Caco-2 (cell line): Measurements from ENCODE around the gene CEBPG. TPM values are rescaled to one million over a fixed set of nuclear protein-coding genes. Genes with fewer than 3 reads are reported as not detected.

ENCODE experiments used
- BruUV-seq: library from RNA; stranded (reverse); fragments of 400-500 nt; replicated peaks from 2 replicates; lab custom pipeline; 2021; lab: Mats Ljungman, UMichigan
- CTCF ChIA-PET: fragments of 300-600 bp; sonication (Branson Sonifier 250); formaldehyde crosslinking; loops from one replicate; lab custom pipeline; 2022; ENCODE audit warnings: antibody characterized with exemption; lab: Charles Lee
- POLR2A ChIA-PET: fragments of 300-600 bp; sonication (Branson Sonifier 250); formaldehyde crosslinking; loops from one replicate; lab custom pipeline; 2022; ENCODE audit warnings: antibody characterized with exemption; lab: Charles Lee
- DNase-seq, 2 experiments: peaks; one replicate each; pipeline versions ENCODE4 v3.0.0 to v3.0.0-alpha.2; 2020 to 2022
- H3K27me3 ChIP-seq: replicated peaks from 2 replicates; pipeline ENCODE4 v1.6.0; 2011; ENCODE audit warnings: low read length; ENCODE audit not compliant: control insufficient read depth, insufficient read depth
- H3K36me3 ChIP-seq: 2 replicates; pipeline ENCODE4 v1.5.1; 2011; ENCODE audit warnings: low read length; ENCODE audit not compliant: control insufficient read depth, insufficient read depth
- H3K4me1 ChIP-seq: fragments of 250-450 bp; sonication (Bioruptor Pico); 2 replicates; pipeline ENCODE4 v1.5.1; 2020; ENCODE audit warnings: mild to moderate bottlenecking
- H3K4me3 ChIP-seq: 2 replicates; pipeline ENCODE4 v1.5.1; 2011; ENCODE audit warnings: low read depth, mild to moderate bottlenecking, control low read depth, low read length
- H3K9me3 ChIP-seq: fragments of 250-450 bp; sonication (Bioruptor Pico); 2 replicates; pipeline ENCODE4 v1.5.1; 2020; ENCODE audit warnings: mild to moderate bottlenecking, moderate library complexity
- H3K27ac Mint-ChIP-seq: one replicate; pipeline ENCODE4 v1.8.0; 2022; ENCODE audit warnings: mixed read lengths; ENCODE audit not compliant: unreplicated experiment
- H3K27me3 Mint-ChIP-seq: one replicate; pipeline ENCODE4 v1.8.0; 2022; ENCODE audit warnings: mixed read lengths; ENCODE audit not compliant: insufficient read depth, unreplicated experiment
- H3K36me3 Mint-ChIP-seq: one replicate; pipeline ENCODE4 v1.8.0; 2022; ENCODE audit warnings: mild to moderate bottlenecking, mixed read lengths; ENCODE audit not compliant: insufficient read depth, unreplicated experiment
- H3K4me1 Mint-ChIP-seq: one replicate; pipeline ENCODE4 v1.8.0; 2022; ENCODE audit warnings: low read depth, mixed read lengths; ENCODE audit not compliant: unreplicated experiment
- H3K4me3 Mint-ChIP-seq: one replicate; pipeline ENCODE4 v1.8.0; 2022; ENCODE audit warnings: mild to moderate bottlenecking, moderate library complexity, mixed read lengths; ENCODE audit not compliant: unreplicated experiment
- H3K9me3 Mint-ChIP-seq: one replicate; pipeline ENCODE4 v1.8.0; 2022; ENCODE audit warnings: mixed read lengths; ENCODE audit not compliant: unreplicated experiment
- intact Hi-C: fragments of 100-400 bp; cut with micrococcal nuclease; formaldehyde crosslinking; loops from one replicate; pipeline ENCODE4 v1.10.0; 2022; ENCODE audit not compliant: unreplicated experiment
- total RNA-seq: library from RNA; stranded (reverse); gene quantifications from 2 replicates; pipeline ENCODE4 v1.2.3, GENCODE V29; 2022
- TF ChIP-seq, protein P1 (sequence below), 2 experiments: fragments of 200-600 bp in 1 of 2; IDR thresholded peaks; 1 replicate in 1 of 2; 2 replicates in 1 of 2; pipeline versions ENCODE4 v1.5.1 to v1.8.0; 2011 to 2022; ENCODE audit warnings: antibody characterized with exemption in 1 of 2, control low read depth in 1 of 2, inconsistent platforms in 1 of 2, low read depth in 1 of 2, low read length in 1 of 2, mild to moderate bottlenecking in 1 of 2, moderate library complexity in 1 of 2; ENCODE audit not compliant: insufficient read depth in 1 of 2, severe bottlenecking in 1 of 2, unreplicated experiment in 1 of 2

Gene CEBPG
- total RNA-seq, 1 experiment from 2014 or later, result 79.4 TPM

DNA sequence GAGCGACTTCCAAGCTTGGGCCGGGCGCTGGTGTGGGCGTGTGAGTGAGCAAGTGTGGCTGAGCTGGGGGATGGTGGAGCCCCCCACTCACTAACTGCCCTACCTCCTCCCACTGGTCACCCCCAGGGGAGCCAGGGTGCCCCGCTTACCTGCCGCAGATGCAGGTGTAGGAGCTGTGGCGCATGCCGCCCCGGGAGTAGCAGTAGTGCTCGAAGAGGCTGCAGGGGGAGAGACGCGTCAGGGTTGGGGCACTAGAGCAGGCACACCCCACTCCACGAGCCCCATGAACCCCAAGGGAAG, 39.9 kb downstream of the CEBPG start:
- Mint-ChIP-seq H3K4me1 (peaks cover 5% of the 10 kb centered on the region), H3K36me3 (no peaks in the 10 kb centered on the region), H3K27ac (no peak overlapping the region), H3K4me3 (no peak overlapping the region), H3K9me3 (no peaks in the 10 kb centered on the region), H3K27me3 (no peaks in the 10 kb centered on the region)
- no peak for DNase-seq
- ChIA-PET POLR2A (no interaction called here), CTCF (interaction anchor here (1.0 kb wide), 2 partner anchors 15 to 174 kb away, joined by 3 read pairs; no protein-coding TSS in a partner anchor)
- intact Hi-C loops, result loop anchor here (10.0 kb wide), 1 partner anchor 221 kb away; no protein-coding TSS in a partner anchor
- TF ChIP-seq, protein P1, sequence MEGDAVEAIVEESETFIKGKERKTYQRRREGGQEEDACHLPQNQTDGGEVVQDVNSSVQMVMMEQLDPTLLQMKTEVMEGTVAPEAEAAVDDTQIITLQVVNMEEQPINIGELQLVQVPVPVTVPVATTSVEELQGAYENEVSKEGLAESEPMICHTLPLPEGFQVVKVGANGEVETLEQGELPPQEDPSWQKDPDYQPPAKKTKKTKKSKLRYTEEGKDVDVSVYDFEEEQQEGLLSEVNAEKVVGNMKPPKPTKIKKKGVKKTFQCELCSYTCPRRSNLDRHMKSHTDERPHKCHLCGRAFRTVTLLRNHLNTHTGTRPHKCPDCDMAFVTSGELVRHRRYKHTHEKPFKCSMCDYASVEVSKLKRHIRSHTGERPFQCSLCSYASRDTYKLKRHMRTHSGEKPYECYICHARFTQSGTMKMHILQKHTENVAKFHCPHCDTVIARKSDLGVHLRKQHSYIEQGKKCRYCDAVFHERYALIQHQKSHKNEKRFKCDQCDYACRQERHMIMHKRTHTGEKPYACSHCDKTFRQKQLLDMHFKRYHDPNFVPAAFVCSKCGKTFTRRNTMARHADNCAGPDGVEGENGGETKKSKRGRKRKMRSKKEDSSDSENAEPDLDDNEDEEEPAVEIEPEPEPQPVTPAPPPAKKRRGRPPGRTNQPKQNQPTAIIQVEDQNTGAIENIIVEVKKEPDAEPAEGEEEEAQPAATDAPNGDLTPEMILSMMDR (IDR thresholded peaks at IDR 0.05; ENCODE audit: insufficient read depth in 1 of 2, low read depth in 1 of 2, low read length in 1 of 2, severe bottlenecking in 1 of 2, unreplicated experiment in 1 of 2), result no peak
- Histone ChIP-seq H3K36me3 (peaks cover 1% of the 10 kb centered on the region; the same call in 1 of the 2 replicates), H3K9me3 (no peaks in the 10 kb centered on the region), H3K4me1 (peaks cover 4% of the 10 kb centered on the region; the same call in 1 of the 2 replicates), H3K27me3 (no peaks in the 10 kb centered on the region), H3K4me3 (no peak overlapping the region)
- BruUV-seq, result no TSS peak

DNA sequence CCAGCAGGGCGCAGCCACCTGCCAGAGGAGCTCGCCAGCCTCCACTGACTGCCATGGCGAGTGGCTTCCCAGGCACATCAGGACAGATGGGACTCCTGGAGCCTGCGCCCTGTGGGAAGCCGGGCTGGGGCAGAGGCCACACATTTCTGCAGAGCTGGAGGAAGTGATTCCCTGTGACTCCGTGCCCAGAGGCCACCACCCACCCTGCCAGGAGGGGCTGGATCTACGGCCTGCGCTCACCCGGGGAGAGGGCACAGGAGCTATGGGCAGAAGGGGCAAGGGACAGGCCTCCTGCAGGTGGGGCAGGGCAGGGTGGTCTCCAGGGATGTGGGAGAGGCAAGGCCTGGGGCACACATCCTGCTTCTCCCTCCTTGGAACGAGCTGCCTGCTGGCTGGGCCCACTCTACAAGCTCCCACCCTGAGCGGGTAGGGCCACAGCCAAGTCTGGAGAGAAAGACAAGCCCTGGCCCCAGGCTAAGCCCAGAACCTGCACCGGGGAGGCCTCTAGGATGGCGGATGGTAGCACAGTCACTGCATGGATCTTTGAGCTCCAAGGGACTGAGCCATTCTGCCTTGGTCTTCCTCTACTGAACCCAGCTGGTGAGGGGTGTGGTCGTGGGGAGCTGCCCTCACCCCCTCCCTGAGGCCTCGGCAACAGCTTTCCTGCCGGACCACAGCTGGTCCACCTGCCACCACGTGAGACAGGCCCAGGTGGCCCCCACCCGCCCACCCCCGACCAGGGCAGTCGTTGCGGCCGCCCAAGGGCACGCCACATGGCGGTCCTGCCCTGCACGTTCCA, 40.6 kb downstream of the CEBPG start:
- no peak overlapping the region for H3K27ac Mint-ChIP-seq
- no peaks in the 10 kb centered on the region for H3K27me3 Mint-ChIP-seq
- CTCF ChIA-PET, result interaction anchor here (0.6 to 1.6 kb wide), 3 partner anchors 16 to 364 kb away, joined by 3 to 4 read pairs (median 3); no protein-coding TSS in a partner anchor

More for the DNA sequence above, 40.6 kb downstream of the CEBPG start:
- Histone ChIP-seq H3K9me3 (no peaks in the 10 kb centered on the region), H3K4me3 (no peak overlapping the region), H3K36me3 (peaks cover 1% of the 10 kb centered on the region; the same call in 1 of the 2 replicates), H3K4me1 (peaks cover 4% of the 10 kb centered on the region; the same call in 1 of the 2 replicates), H3K27me3 (no peaks in the 10 kb centered on the region)
- Mint-ChIP-seq H3K9me3 (no peaks in the 10 kb centered on the region), H3K36me3 (no peaks in the 10 kb centered on the region), H3K4me3 (no peak overlapping the region), H3K4me1 (peaks cover 5% of the 10 kb centered on the region)
- POLR2A ChIA-PET, result no interaction called here
- no TSS peak for BruUV-seq
- intact Hi-C loops, result loop anchor here (10.0 kb wide), 1 partner anchor 221 kb away; no protein-coding TSS in a partner anchor
- TF ChIP-seq, protein P1 (IDR thresholded peaks at IDR 0.05; ENCODE audit: insufficient read depth in 1 of 2, low read depth in 1 of 2, low read length in 1 of 2, severe bottlenecking in 1 of 2, unreplicated experiment in 1 of 2), result no peak
- no peak for DNase-seq
